HCT116 (cell line): ENCODE results near the gene LCMT1. TPM values are rescaled to one million over a fixed set of nuclear protein-coding genes. Genes with fewer than 3 reads are reported as not detected.

Experiments
- ATAC-seq: fragments of 200-7000 bp; cut with Tn5 transposase; 2 replicates; pipeline ENCODE4 v1.9.1; 2020; ENCODE audit warnings: mild to moderate bottlenecking, moderate library complexity
- BruUV-seq: library from RNA; stranded (reverse); fragments of 400-500 nt; replicated peaks from 2 replicates; lab custom pipeline; 2021; lab: Mats Ljungman, UMichigan
- CTCF ChIA-PET: fragments of 300-600 bp; sonication (Branson Sonifier 250); formaldehyde crosslinking; loops from one replicate; lab custom pipeline; 2021; ENCODE audit warnings: antibody characterized with exemption; lab: Charles Lee
- POLR2A ChIA-PET: fragments of 300-600, 350-600 bp; sonication (Branson Sonifier 250); formaldehyde crosslinking; loops from one replicate; lab custom pipeline; 2021; ENCODE audit warnings: antibody characterized with exemption; lab: Charles Lee
- RAD21 ChIA-PET, 2 experiments: fragments of 300-600 bp; sonication (Branson Sonifier 250); formaldehyde crosslinking; loops; one replicate each; lab custom pipeline; 2023; ENCODE audit warnings: low total read pairs in 2 of 2; ENCODE audit not compliant: uncharacterized antibody in 2 of 2, unreplicated experiment in 2 of 2, low non-redundant PET in 1 of 2; lab: Charles Lee
- DNase-seq: peaks from one replicate; pipeline ENCODE4 v3.0.0-alpha.2; 2010; ENCODE audit warnings: low read depth, low spot score
- H2AFZ ChIP-seq: fragments of 200-600 bp; shearing (Covaris generic), sonication (generic); 2 replicates; pipeline ENCODE4 v1.6.1; 2017; ENCODE audit warnings: low read depth, mixed run types, mixed read lengths, antibody characterized with exemption, low read length; ENCODE audit not compliant: poor library complexity, severe bottlenecking
- H3K27ac ChIP-seq: 2 replicates; pipeline ENCODE4 v1.5.1; 2012; ENCODE audit warnings: low read depth, low read length
- H3K27me3 ChIP-seq: fragments of 200-600 bp; sonication (generic); 2 replicates; pipeline ENCODE4 v1.6.1; 2016; ENCODE audit warnings: mixed run types, low read length, mixed read lengths; ENCODE audit not compliant: insufficient read depth
- H3K36me3 ChIP-seq, 2 experiments: fragments of 200-500 bp in 1 of 2; fragments of 200-600 bp in 1 of 2; sonication (Bioruptor generic) in 1 of 2; sonication (generic) in 1 of 2; 2 replicates each; pipeline versions ENCODE4 v1.5.1 to v1.6.1; 2014 to 2016; ENCODE audit warnings: low read length in 2 of 2, inconsistent platforms in 1 of 2, mixed read lengths in 1 of 2, mixed run types in 1 of 2; ENCODE audit not compliant: insufficient read depth in 2 of 2, control insufficient read depth in 1 of 2
- H3K4me1 ChIP-seq, 2 experiments: fragments of 200-600 bp in 1 of 2; sonication (generic) in 1 of 2; 2 replicates each; pipeline versions ENCODE4 v1.5.1 to v1.6.1; 2012 to 2017; ENCODE audit warnings: low read length in 2 of 2, inconsistent platforms in 1 of 2, mild to moderate bottlenecking in 1 of 2, mixed read lengths in 1 of 2, mixed run types in 1 of 2, moderate library complexity in 1 of 2; ENCODE audit not compliant: insufficient read depth in 2 of 2, control insufficient read depth in 1 of 2
- H3K4me2 ChIP-seq: fragments of 200-600 bp; sonication (generic); 2 replicates; pipeline ENCODE4 v1.6.1; 2017; ENCODE audit warnings: mixed run types, low read length, mixed read lengths
- H3K4me3 ChIP-seq, 2 experiments: fragments of 200-600 bp in 1 of 2; sonication (generic) in 1 of 2; replicated peaks in 1 of 2; 2 replicates each; pipeline ENCODE4 v1.5.1; 2011 to 2016; ENCODE audit warnings: low read length in 2 of 2, control low read depth in 1 of 2, low read depth in 1 of 2, mild to moderate bottlenecking in 1 of 2, mixed read lengths in 1 of 2, mixed run types in 1 of 2
- H3K79me2 ChIP-seq: fragments of 200-600 bp; sonication (generic); 2 replicates; pipeline ENCODE4 v1.6.1; 2017; ENCODE audit warnings: mild to moderate bottlenecking, mixed run types, low read length, moderate library complexity, mixed read lengths; ENCODE audit not compliant: insufficient read depth
- H3K9ac ChIP-seq: fragments of 200-600 bp; sonication (generic); 2 replicates; pipeline ENCODE4 v1.6.1; 2016; ENCODE audit warnings: low read length, mixed read lengths
- H3K9me2 ChIP-seq: fragments of 200-600 bp; sonication (generic), shearing (Covaris generic); 2 replicates; pipeline ENCODE4 v1.6.1; 2017; ENCODE audit warnings: mixed run types, mild to moderate bottlenecking, moderate library complexity; ENCODE audit not compliant: insufficient read depth
- H3K9me3 ChIP-seq, 2 experiments: fragments of 200-500 bp in 1 of 2; fragments of 200-600 bp in 1 of 2; sonication (Bioruptor generic) in 1 of 2; sonication (generic) in 1 of 2; 2 replicates each; pipeline ENCODE4 v1.6.1; 2014 to 2017; ENCODE audit warnings: low read length in 2 of 2, mixed read lengths in 2 of 2, inconsistent platforms in 1 of 2, low read depth in 1 of 2, mild to moderate bottlenecking in 1 of 2, mixed run types in 1 of 2, moderate library complexity in 1 of 2; ENCODE audit not compliant: control insufficient read depth in 1 of 2, insufficient read depth in 1 of 2
- H4K20me1 ChIP-seq: fragments of 200-600 bp; sonication (generic), shearing (Covaris generic); 2 replicates; pipeline ENCODE4 v1.6.1; 2017; ENCODE audit warnings: mixed run types, mild to moderate bottlenecking, moderate library complexity; ENCODE audit not compliant: insufficient read depth
- EZH2 ChIP-seq: fragments of 200-600 bp; sonication (generic); IDR thresholded peaks from 2 replicates; pipeline ENCODE4 v1.6.1; 2017; ENCODE audit warnings: antibody characterized with exemption, mixed run types
- FOSL1 ChIP-seq: IDR thresholded peaks from 2 replicates; pipeline ENCODE4 v1.6.1; 2012; ENCODE audit warnings: low read depth
- RAD21 ChIP-seq: IDR thresholded peaks from 2 replicates; pipeline ENCODE4 v1.6.1; 2012; ENCODE audit warnings: low read depth, mild to moderate bottlenecking
- ZBTB33 ChIP-seq: IDR thresholded peaks from 2 replicates; pipeline ENCODE4 v1.6.1; 2011; ENCODE audit warnings: mild to moderate bottlenecking, low read length, moderate library complexity; ENCODE audit not compliant: insufficient replicate concordance; ENCODE audit errors: extremely low read depth
- intact Hi-C: fragments of 100-400 bp; cut with micrococcal nuclease; formaldehyde crosslinking; loops from 2 replicates; pipeline ENCODE4 v1.10.0; 2022
- total RNA-seq: library from RNA; stranded (reverse); gene quantifications from one replicate; pipeline ENCODE4 v1.2.1, GENCODE V29; 2021; ENCODE audit not compliant: unreplicated experiment
- TF ChIP-seq, protein P1 (sequence below), 3 experiments: fragments of 200-600 bp in 1 of 3; sonication (generic) in 1 of 3; IDR thresholded peaks in 2 of 3; conservative IDR thresholded peaks in 1 of 3; 2 replicates each; pipeline ENCODE4 v1.5.1; 2012 to 2017; ENCODE audit warnings: low read depth in 2 of 3, low read length in 2 of 3, antibody characterized with exemption in 1 of 3, borderline replicate concordance in 1 of 3, control low read depth in 1 of 3, mild to moderate bottlenecking in 1 of 3, mixed read lengths in 1 of 3, mixed run types in 1 of 3, moderate library complexity in 1 of 3; ENCODE audit not compliant: insufficient read depth in 1 of 3

The LCMT1 gene
- total RNA-seq, 1 experiment from 2014 or later: 52.4 TPM

DNA sequence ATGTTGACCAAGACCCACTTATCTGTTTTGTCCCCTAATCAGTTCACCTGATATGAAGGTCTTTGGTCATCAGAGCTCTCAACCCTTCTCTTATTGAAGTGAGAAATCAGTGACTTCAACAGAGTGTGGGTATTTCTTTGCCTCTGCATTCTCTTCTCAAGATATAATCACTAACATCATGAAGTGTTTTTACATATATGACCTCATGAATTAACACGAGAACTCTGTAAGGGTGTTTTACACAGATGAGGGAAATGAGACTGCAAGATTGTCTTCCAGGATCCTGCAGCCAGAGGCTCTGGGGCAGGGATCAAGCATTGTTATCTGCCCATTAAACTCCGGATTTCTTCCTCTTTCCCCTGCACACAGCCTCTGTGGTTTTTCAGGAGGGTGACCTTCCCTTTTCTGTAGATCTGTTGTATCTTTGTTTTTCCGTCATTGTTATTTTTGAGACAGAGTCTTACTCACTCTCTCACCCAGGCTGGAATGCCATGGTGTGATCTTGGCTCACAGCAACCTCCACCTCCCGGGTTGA, 22.7 kb downstream of the LCMT1 start (continued):
- TF ChIP-seq ZBTB33: no peak

GRCh38 chr16:25135254-25135878, 23.8 kb downstream of the LCMT1 start:
- ChIA-PET CTCF (interaction anchor here (0.6 to 1.3 kb wide), 4 partner anchors 8 to 301 kb away, joined by 3 to 5 read pairs (median 3); partner anchors contain the start of gene LCMT1), POLR2A (no interaction called here), RAD21 (no interaction called here)
- Histone ChIP-seq H3K27ac (no peak overlapping the region), H3K9me2 (no peaks in the 10 kb centered on the region), H3K4me2 (no peak overlapping the region), H3K79me2 (no peaks in the 10 kb centered on the region), H3K9me3 (no peaks in the 10 kb centered on the region), H3K27me3 (no peaks in the 10 kb centered on the region), H3K9ac (no peak overlapping the region), H4K20me1 (no peaks in the 10 kb centered on the region), H2AFZ (no peak overlapping the region), H3K4me3 (no peak overlapping the region), H3K36me3 (peaks cover 8 to 14% of the 10 kb centered on the region in 2 experiments; a peak in 3 of 4 replicates), H3K4me1 (no peaks in the 10 kb centered on the region)
- ATAC-seq (peak; percentile 66), DNase-seq (no peak)
- TF ChIP-seq FOSL1 (no peak), RAD21 (peak; percentile 46), EZH2 (no peak)
- TF ChIP-seq, protein P1, sequence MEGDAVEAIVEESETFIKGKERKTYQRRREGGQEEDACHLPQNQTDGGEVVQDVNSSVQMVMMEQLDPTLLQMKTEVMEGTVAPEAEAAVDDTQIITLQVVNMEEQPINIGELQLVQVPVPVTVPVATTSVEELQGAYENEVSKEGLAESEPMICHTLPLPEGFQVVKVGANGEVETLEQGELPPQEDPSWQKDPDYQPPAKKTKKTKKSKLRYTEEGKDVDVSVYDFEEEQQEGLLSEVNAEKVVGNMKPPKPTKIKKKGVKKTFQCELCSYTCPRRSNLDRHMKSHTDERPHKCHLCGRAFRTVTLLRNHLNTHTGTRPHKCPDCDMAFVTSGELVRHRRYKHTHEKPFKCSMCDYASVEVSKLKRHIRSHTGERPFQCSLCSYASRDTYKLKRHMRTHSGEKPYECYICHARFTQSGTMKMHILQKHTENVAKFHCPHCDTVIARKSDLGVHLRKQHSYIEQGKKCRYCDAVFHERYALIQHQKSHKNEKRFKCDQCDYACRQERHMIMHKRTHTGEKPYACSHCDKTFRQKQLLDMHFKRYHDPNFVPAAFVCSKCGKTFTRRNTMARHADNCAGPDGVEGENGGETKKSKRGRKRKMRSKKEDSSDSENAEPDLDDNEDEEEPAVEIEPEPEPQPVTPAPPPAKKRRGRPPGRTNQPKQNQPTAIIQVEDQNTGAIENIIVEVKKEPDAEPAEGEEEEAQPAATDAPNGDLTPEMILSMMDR (IDR thresholded peaks at IDR 0.05 in 2 of 3, conservative IDR thresholded peaks at IDR 0.05 in 1 of 3; ENCODE audit: borderline replicate concordance in 1 of 3, insufficient read depth in 1 of 3, low read depth in 2 of 3, low read length in 2 of 3): peak; percentile 11 to 30 (median 21); a peak in 3 of 6 replicates
- intact Hi-C loops: no loop called here
- no TSS peak for BruUV-seq
